Testis (tissue), 3 donors: ENCODE data around the gene BLTP2. TPM values are rescaled to one million over a fixed set of nuclear protein-coding genes. Genes with fewer than 3 reads are reported as not detected.

Experiments used
- DNase-seq: peaks from one replicate; pipeline ENCODE4 v3.0.0-alpha.2; 2019
- H3K27ac ChIP-seq, 2 donors: fragments of 200-600 bp; sonication (generic); one replicate each; pipeline ENCODE4 v1.5.1; 2019
- H3K27me3 ChIP-seq: fragments of 200-600 bp; sonication (generic); one replicate; pipeline ENCODE4 v1.5.1; 2019
- H3K36me3 ChIP-seq: fragments of 200-600 bp; sonication (generic); one replicate; pipeline ENCODE4 v1.5.1; 2017; ENCODE audit warnings: low read depth; ENCODE audit errors: missing control alignments
- H3K4me1 ChIP-seq: fragments of 200-600 bp; sonication (generic); one replicate; pipeline ENCODE4 v1.5.1; 2019
- H3K4me3 ChIP-seq, 2 donors: fragments of 200-600 bp; sonication (generic); one replicate each; pipeline ENCODE4 v1.5.1; 2017 to 2019
- H3K9me3 ChIP-seq: fragments of 200-600 bp; sonication (generic); one replicate; pipeline ENCODE4 v1.5.1; 2017
- POLR2A ChIP-seq: fragments of 450-650 bp; IDR thresholded peaks from one replicate; pipeline ENCODE4 v1.6.1; 2017; ENCODE audit warnings: antibody characterized with exemption, mild to moderate bottlenecking, moderate library complexity
- WGBS, 2 donors: methylation state at CpG; one replicate each; pipeline ENCODE4 v1.1.5; 2018; 5-methylcytosine and 5-hydroxymethylcytosine counted together
- intact Hi-C: fragments of 100-400 bp; cut with DNase I; formaldehyde crosslinking; loops from one replicate; pipeline ENCODE4 v1.15.1; 2023; ENCODE audit warnings: low total_unique reads
- polyA plus RNA-seq: library from polyadenylated mRNA; stranded (reverse); fragments of 350-450 nt; fragmentation: Illumina TruSeq; extraction: RNeasy Lipid Tissue Mini Kit (QIAGEN cat#74804); gene quantifications from one replicate; pipeline ENCODE4 v1.2.3, GENCODE V29; 2014; ENCODE audit warnings: low read depth, low replicate concordance; ENCODE audit not compliant: insufficient read depth
- total RNA-seq, 2 donors: library from RNA; depleted of rRNA; stranded (reverse); fragments of >200 nt; gene quantifications; one replicate each; pipeline ENCODE4 v1.2.3, GENCODE V29; 2016
- TF ChIP-seq, protein P1 (sequence below), 3 experiments: fragments of 450-650 bp in 2 of 3; fragments of 200-600 bp in 1 of 3; sonication (generic) in 1 of 3; IDR thresholded peaks; one replicate each; pipeline ENCODE4 v1.5.1; 2016 to 2019; ENCODE audit warnings: antibody characterized with exemption in 3 of 3, mild to moderate bottlenecking in 2 of 3, moderate library complexity in 1 of 3

Gene BLTP2
- total and polyA plus RNA-seq, 3 donors from 2014 or later = 84.7 to 147 (median 128) TPM

GRCh38 chr17:28618464-28618863 is 26.5 kb downstream of the BLTP2 start:
- Histone ChIP-seq H3K27me3 (no peaks in the 10 kb centered on the region), H3K9me3 (no peaks in the 10 kb centered on the region), H3K27ac (no peak overlapping the region), H3K4me3 (no peak overlapping the region), H3K4me1 (no peaks in the 10 kb centered on the region), H3K36me3 (no peaks in the 10 kb centered on the region)
- WGBS, 2 donors = 91 to 96% methylated on average over 3 of the region's 3 CpGs
- TF ChIP-seq POLR2A = no peak
- TF ChIP-seq, protein P1, sequence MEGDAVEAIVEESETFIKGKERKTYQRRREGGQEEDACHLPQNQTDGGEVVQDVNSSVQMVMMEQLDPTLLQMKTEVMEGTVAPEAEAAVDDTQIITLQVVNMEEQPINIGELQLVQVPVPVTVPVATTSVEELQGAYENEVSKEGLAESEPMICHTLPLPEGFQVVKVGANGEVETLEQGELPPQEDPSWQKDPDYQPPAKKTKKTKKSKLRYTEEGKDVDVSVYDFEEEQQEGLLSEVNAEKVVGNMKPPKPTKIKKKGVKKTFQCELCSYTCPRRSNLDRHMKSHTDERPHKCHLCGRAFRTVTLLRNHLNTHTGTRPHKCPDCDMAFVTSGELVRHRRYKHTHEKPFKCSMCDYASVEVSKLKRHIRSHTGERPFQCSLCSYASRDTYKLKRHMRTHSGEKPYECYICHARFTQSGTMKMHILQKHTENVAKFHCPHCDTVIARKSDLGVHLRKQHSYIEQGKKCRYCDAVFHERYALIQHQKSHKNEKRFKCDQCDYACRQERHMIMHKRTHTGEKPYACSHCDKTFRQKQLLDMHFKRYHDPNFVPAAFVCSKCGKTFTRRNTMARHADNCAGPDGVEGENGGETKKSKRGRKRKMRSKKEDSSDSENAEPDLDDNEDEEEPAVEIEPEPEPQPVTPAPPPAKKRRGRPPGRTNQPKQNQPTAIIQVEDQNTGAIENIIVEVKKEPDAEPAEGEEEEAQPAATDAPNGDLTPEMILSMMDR (IDR thresholded peaks at IDR 0.05) = no peak
- no peak for DNase-seq
- intact Hi-C loops = no loop called here

DNA sequence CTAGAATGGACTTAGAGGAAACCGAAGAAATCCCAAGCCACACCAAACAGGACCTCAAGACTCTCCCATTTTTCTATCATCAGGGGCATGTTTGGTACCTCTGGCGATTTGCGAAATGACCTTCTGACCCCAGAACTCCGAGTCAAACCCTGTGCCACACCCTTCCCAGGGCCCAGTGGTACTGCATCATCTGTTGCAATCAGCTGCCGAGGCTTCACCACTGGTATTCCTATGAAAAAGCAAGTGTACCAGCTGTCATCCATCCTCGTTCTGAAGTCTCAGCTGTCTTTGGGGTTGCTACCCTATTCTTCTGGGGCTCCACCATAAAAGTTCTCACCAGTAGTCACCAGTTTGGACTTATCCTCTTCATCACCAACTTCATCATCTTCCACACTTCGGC is 28.7 kb downstream of the BLTP2 start:
- Histone ChIP-seq H3K9me3 (no peaks in the 10 kb centered on the region), H3K4me3 (no peak overlapping the region), H3K36me3 (no peaks in the 10 kb centered on the region), H3K4me1 (no peaks in the 10 kb centered on the region), H3K27me3 (no peaks in the 10 kb centered on the region), H3K27ac (no peak overlapping the region)
- DNase-seq = no peak
- intact Hi-C loops = no loop called here
- 83 to 89% methylated on average over 7 of the region's 7 CpGs for WGBS, 2 donors
- TF ChIP-seq, protein P1 (IDR thresholded peaks at IDR 0.05) = no peak
- no peak for TF ChIP-seq POLR2A

- no peak for TF ChIP-seq POLR2A
- TF ChIP-seq, protein P1 (IDR thresholded peaks at IDR 0.05) = no peak
- H3K9me3 ChIP-seq = no peaks in the 10 kb centered on the region
- DNase-seq = no peak
- H3K4me1 ChIP-seq = no peaks in the 10 kb centered on the region
- intact Hi-C loops = no loop called here
- no peaks in the 10 kb centered on the region for H3K36me3 ChIP-seq
- H3K27me3 ChIP-seq = no peaks in the 10 kb centered on the region
- no peak overlapping the region for H3K27ac ChIP-seq
- H3K4me3 ChIP-seq = no peak overlapping the region
- 76 to 86% methylated on average over 4 of the region's 4 CpGs for WGBS, 2 donors
Measured at GRCh38 chr17:28615260-28615940, 29.6 kb downstream of the BLTP2 start.

DNA sequence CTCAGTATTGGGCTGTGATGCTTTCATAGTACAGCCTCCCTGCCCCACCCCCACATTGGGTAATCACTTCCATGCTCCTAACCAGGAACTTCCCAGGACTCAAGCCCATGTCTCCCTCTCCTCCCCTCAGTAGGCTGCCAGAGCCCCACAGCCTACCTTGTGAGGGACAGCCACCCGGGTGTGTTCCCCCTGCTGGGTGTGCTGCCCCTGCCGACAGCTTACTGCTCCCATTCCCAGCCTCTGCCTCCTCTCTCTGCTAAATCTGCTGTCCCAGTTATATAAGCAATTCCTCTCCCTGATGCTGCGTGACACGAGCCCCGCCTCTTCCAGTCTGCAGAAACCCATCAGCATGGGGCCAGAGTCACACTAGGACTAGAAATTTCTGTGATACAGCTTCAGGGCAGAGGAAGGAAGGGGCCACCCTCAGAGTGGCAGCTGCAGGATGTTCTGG is 31.0 kb downstream of the BLTP2 start, which contains the start of gene RSKR:
TSS of gene RSKR (minus strand) at position 255 of the 451 bp plus-strand sequence. CDS start at position 231, 24 bp downstream.
- intact Hi-C loops = no loop called here
- TF ChIP-seq POLR2A = no peak
- TF ChIP-seq, protein P1 (IDR thresholded peaks at IDR 0.05) = no peak
- 69 to 75% methylated on average over 5 of the region's 5 CpGs for WGBS, 2 donors
- no peak within 1 kb of the TSS for H3K27ac ChIP-seq
- H3K4me3 ChIP-seq = no peak within 1 kb of the TSS
- H3K4me1 ChIP-seq = no peaks in the 10 kb centered on the region
- no peaks in the 10 kb centered on the region for H3K36me3 ChIP-seq
- DNase-seq = no peak
- H3K9me3 ChIP-seq = no peaks in the 10 kb centered on the region
- no peaks in the 10 kb centered on the region for H3K27me3 ChIP-seq
